Activated naive CD4-positive, alpha-beta T cell treated with anti-CD3 and anti-CD28 coated beads, Interleukin-2, amount 50 U/mL, for 16 hours (primary cell): Measurements from ENCODE around the gene PRKAG2.
A peak's percentile ranks its signal among the peaks of the same experiment; 100 is the strongest.
"Not testable (repeated sequence)": the region's sequence is repeated elsewhere in the genome, so short reads cannot be mapped to it uniquely, and the experiment has no call there.

Experiments
- DNase-seq: peaks from one replicate; pipeline ENCODE4 v3.0.0-alpha.2; 2020

PRKAG2 gene

DNA sequence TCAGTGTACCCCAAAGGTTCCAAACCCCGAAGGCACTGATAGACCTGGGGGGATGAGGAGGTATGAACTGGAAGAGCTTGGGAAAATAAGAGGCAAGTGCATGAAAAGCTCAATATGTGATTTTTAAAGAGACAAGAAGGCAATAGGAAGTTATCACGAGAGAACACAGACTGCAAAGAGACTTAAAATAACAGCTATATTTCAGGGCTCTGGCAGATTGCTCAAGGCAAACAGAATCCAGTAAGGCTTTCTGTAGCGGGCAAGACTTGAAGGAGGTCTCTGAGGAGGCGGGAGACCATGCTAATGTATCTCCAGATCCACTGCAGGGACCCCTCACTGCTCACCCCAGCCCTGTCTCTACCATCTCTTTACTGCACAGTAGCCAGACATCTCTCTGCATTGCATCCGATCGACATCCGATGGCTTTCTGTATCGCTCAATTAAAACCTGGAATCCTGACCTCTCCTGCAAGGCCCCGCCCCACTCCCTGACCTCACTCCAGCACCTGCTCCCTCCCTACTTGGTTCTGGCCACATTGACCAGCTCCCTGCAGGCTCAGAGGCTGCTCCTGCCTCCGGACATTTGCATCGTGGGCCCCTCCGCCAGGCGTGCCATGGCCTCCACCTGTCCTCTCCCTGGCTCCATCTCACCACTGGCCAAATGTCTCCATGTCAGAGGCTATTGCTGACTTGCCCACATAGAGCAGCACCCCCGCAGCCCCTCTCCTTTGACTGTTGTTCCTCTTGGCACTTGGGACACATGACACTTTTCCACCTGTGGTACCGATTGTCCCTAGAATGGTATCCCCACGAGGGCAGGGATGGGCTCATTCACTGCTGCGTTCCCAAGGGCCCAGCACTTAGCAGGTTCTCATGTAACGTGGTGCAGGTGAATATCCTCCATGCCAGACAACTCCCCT is 118.0 kb downstream of the PRKAG2 start:
- DNase-seq = no peak

DNA sequence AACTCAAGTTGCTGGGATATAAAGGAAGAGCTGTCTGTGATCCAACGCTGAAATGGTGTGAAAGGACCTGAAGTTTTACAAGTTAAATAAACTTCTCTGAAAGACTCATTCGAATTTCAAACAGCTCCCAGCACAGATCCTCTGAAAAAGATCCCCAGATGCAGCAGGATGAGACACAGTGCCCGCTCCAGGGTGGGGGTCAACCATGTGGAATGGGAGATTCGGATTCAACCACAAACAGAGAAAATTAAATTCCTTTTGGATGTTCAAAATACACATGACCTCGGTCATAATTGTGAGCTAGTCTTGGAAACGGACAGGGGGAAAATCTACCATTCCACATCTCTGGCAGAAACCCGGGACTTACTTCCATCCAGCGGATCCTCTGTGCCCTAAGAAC is 119.6 kb downstream of the PRKAG2 start:
- no peak for DNase-seq

GRCh38 chr7:151756866-151757265 is 120.0 kb downstream of the PRKAG2 start:
- no peak for DNase-seq

DNA sequence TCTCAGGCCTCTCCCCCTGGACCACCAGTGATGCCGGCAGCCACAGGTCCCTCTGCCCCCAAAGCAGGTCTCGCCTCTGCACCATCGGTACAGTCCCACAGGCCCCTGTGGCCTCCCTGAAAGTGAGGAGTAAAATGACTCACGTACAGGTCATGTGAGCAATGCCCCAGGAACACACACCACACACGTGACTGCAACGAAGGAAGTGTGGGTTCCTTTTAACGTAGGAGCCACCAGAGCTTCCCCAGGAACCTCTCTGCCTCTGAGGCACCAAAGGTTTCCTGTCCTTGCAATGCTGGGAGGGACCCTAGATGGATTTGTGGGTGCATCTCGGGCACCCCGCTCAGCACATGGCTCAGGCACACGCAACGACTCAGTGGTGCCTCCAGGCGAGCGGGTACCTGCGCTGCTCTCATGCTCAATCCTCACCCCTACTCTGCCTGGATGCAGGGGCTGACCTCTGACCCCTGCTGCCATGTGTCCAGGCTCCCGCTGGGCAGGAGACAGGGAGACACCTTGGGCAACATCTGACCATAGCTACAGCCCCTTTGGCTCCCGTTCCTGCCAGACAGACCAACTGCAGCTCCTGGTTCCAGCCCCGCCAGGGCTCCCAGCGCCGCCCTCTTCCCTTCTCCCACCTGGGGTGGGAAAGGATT is 120.7 kb downstream of the PRKAG2 start:
- peak; percentile 59 for DNase-seq

DNA sequence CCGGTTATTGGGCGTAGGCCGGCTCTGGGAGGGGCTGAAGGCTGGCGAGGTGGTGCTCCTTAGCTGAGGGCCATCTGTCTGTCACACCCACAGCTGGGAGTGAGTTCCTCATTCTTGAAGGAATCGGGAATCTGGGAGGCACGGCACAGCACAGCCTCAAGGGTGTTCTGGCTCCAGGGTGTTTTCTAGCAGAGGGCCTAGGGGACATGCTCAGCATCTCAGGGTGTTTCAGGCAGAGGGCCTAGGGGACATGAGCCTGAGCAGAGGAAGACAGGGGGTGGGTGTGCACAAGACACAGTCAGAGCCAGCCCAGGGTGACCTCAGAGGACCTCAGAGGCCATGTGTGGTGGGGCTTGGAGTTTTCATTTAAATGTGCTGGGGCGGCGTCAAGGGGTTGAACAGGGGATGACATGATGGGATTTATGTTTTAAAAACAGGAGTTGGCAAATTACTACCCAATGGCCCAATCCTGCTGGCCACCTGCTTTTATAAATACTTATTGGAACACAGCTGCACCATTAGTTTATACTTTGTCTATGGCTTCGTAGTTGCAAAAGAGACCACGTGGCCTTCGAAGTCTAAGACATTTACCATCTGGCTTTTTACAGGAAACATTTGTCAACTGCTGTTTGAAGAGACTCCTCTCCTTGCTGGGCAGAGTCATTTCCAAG is 121.6 kb downstream of the PRKAG2 start:
- no peak for DNase-seq

DNA sequence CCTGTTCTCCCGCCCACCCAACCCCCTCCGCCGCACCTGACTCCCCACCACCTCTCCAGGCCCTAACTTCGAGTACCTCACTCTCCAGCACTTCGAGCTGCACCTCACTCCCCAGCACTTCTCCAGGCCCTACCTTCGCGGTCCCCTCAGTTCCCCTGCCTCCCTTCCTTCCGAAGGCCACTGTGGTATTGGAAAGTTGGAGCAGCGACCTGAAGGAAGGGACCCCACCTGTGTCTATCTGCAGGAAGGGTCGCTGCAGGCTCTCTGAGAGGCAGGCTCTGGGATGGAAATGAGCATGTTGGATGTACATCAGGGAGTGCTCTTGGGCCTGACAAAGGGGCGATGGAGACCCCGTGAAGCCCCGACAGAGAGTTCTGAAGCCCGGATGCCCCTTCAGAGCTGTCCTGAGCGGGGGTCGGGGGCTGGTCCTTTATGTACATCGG is 122.2 kb downstream of the PRKAG2 start:
- no peak for DNase-seq

DNA sequence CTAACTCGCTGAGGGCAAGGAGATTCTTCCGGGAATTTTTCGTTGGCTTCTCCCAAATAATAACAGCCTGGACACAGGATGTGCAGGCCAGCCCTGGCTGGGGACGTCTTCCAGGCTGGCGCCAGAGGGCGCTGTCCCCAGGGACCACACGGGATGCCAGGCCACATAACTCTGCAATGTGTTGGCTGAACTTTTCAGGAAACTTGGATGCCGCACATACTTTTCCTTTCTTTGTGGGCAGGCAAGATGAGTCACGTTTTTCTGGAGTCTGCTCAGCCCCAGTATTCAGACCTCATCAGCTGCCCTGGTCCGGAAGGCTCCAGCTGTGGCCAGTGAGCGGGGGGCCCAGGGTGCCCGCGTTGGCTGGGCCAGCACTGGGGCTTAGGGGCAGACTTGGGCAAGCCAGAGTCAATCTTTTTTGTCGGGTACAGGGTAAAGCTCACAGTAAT is 122.7 kb downstream of the PRKAG2 start:
- DNase-seq = no peak

DNA sequence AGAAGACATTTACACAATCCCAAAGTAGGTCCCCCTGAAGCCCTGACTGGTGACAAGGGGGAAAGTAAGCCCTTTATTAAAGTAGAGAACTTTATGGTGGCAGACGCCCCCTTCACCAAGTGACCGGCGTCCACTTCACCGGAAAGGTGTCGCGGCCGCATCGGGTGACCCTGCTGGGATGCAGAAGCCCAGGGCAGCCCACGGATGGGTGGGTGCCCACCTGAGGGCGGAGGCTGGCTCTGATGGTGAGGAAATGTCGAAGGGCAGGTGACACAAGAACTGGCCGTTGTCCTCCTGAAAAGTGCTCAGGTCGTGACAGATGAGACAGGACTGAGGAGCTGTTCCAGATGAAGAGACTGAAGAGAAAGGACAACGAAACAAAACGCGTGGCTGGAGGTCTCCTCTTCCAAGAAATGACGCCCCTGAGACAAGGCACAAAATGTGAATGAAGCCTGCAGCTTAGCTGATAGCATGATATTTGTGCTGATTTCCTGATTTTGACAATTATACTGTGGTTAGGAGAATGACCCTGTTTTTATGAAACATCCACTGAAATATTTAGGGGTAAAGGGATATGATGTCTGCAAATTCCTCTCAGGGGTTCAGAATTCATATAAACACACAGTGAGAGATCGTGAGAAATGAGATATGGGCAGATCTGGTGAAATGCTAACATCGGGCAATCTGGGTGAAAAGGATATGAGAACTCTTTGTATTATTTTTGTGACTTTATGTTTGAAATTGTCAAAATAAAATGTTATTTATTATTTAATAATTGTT is 123.9 kb downstream of the PRKAG2 start:
- DNase-seq = no peak

DNA sequence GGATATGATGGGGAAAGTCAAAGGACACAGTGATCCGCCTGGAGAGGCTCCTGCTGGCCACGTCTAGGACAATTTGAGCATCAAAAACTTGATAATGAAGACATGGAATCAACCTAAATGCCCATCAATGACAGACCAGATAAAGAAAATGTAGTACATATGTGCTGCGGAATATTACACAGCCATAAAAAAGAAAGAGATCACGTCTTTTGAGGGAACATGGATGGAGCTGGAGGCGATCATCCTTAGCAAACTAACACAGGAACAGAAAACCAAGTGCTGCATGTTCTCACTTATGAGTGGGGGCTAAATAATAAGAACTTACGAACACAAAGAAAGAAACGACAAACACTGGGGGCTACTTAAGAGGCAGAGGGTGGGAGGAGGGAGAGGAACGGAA is 124.9 kb downstream of the PRKAG2 start:
- no peak for DNase-seq

GRCh38 chr7:151748733-151749132 is 128.2 kb downstream of the PRKAG2 start:
- DNase-seq = no peak

- not testable (repeated sequence) for DNase-seq
Measured at GRCh38 chr7:151748021-151748420, 128.9 kb downstream of the PRKAG2 start.

- DNase-seq = no peak
Measured at GRCh38 chr7:151745706-151746105, 131.2 kb downstream of the PRKAG2 start.

- DNase-seq = no peak
Measured at GRCh38 chr7:151744656-151745638, 132.0 kb downstream of the PRKAG2 start.

- no peak for DNase-seq
Measured at GRCh38 chr7:151744051-151744580, 132.8 kb downstream of the PRKAG2 start.

DNA sequence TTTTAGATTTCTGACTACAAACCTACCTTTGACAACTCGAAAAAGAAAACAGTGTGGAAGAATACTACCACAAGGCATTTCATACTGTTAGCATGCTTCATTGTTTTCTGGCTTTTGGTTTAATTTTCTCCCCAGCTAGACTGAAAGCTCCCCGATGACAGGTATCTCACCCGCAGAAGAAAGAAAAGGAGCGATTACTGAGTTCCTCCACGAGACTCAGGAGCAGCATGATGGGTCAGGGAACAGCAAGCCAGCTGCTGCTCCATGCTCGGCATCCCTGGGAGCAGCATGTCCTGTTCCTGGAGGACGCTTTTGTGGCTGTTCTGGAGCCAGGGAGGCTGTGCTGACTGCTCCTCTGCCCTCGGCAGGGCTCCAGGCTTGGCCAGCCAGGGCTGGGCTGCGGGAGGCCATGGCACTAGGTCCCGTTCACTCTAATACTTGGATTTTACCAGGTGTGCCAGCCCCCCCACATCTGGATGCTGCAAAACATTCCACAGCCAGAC is 133.4 kb downstream of the PRKAG2 start:
- DNase-seq = no peak

DNA sequence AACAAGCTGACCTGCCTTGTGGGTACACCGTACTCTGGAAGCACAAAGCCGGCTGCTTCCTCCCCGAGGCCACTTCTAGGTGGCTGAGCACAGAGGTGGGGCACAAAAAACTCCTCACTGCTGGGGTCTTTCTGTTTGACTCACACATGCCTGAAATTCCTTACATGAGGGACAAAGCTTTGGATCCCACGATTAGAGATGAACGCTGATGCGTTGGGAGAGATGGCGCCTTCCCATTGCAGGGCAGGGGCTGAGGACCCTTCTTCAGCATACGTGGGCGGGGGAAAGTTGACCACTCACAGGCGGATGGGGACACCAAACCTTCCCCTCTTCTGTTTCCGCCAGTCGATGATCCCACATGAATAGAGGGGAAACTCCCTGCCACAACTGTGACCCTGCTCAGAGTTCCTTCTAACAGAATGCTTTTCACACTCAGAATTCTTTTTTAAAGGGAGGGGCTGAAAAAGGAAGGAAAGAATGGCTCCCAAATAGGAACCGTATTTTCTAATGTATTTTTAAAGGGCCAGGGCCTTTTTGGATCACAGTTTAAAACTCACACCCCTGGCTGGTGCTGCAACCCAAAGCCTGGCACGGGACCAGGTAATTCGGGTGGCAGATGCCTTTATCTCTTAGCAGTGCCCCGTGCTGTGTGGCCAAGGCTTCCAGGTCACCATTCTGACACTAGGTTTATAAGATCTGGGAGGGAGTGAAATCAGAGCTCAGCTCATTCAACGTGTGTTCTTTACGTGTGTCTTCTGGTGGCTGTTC is 134.0 kb downstream of the PRKAG2 start:
- DNase-seq = no peak

DNA sequence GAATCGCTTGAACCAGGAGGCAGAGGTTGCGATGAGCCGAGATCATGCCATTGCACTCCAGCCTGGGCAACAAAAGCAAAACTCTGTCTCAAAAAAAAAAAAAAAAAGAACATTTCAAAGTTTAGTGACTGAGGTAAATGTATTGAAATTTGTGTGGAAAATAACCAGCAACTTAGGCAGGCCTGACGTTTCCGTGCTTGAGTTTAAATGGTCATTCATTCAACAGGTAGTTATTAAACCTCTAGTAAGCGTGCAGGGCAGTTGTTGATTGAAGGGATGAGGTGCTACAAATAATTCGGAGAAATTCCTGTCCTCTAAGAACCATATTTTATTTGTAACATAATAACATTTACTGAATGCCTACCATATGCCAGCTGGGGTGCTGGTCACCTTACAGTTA is 135.3 kb downstream of the PRKAG2 start:
- DNase-seq = no peak

DNA sequence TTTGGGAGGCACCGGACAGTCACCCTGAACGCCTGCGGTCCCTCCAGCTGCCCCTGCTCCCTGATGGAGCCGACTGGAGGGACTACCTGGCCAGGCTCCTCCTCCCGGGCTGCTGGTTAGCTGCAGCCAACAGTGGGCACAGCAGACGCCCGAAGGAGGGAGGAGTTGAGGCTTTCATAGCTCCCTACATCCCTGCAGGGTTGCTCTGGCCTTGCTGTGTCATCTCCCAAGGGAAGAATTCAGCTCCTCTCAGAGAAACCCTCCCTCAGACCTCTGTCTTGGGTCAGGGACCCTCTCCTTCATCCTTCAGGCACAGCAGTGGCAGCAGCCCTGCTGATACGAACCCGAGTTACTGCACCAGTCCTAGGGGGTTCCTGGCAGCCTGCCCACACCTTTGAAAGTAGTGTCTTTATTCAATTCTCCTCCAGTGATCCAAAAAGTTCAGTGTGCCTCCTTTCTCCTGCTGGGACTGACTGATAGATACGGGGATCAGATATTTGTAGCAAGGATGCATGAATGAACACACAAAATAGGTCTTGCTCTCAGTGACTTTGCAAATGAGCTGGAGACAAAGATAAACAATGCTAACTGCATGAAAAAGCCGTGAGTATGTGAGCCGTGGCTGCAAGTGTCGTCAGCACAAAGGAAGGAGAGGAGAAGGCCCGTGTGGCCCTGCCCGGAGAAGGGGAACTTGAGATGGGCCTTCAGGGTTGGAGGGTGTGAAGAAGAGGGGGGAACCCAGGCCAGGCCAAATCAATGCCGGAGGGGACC is 136.6 kb downstream of the PRKAG2 start:
- no peak for DNase-seq

DNA sequence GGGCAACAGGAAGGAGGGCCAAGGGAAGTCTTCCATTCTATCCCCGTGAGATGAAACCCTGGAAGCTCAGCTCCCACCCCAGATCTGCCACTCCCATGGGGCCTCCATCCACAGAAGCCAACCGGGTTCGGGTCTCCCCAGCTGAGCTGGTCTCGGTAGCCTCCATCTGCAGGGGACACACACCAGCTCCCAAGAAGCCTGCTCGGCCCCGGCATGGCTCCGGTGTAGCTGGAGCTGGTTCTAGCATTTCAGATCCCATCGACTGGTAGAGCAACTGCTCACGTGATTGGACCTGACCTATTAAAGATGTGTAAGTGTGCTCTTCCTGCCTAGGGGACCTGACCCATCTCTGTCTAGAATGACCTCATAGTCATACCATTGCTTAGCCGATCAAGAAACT is 138.0 kb downstream of the PRKAG2 start:
- no peak for DNase-seq
